GM23338 (cell line): ENCODE measurements around the gene DENND5B. TPM values are rescaled to one million over a fixed set of nuclear protein-coding genes. Genes with fewer than 3 reads are reported as not detected.

Source experiments
- ATAC-seq: fragments of 200-7000 bp; cut with Tn5 transposase; 3 replicates; pipeline ENCODE4 v1.9.1; 2020
- DNase-seq: peaks from one replicate; pipeline ENCODE4 v3.0.0-alpha.2; 2015; ENCODE audit warnings: low spot score
- H2AFZ ChIP-seq: fragments of 200-600 bp; sonication (generic); 2 replicates; pipeline ENCODE4 v1.8.0; 2016; ENCODE audit warnings: antibody characterized with exemption, mild to moderate bottlenecking, moderate library complexity
- H3F3A ChIP-seq: fragments of 200-600 bp; sonication (generic); replicated peaks from 2 replicates; pipeline ENCODE4 v1.8.0; 2017; ENCODE audit warnings: antibody characterized with exemption, mixed run types, low read depth
- H3K27ac ChIP-seq: fragments of 200-600 bp; sonication (generic); 2 replicates; pipeline ENCODE4 v1.6.1; 2016; ENCODE audit warnings: low read depth
- H3K27me3 ChIP-seq: fragments of 200-600 bp; sonication (generic); 2 replicates; pipeline ENCODE4 v1.8.0; 2016; ENCODE audit warnings: mild to moderate bottlenecking, mixed run types, moderate library complexity; ENCODE audit not compliant: insufficient read depth
- H3K36me3 ChIP-seq: fragments of 200-600 bp; sonication (generic); 2 replicates; pipeline ENCODE4 v1.8.0; 2016; ENCODE audit warnings: mild to moderate bottlenecking; ENCODE audit not compliant: insufficient read depth
- H3K4me1 ChIP-seq: fragments of 200-600 bp; sonication (generic); 2 replicates; pipeline ENCODE4 v1.8.0; 2016; ENCODE audit warnings: mild to moderate bottlenecking, moderate library complexity; ENCODE audit not compliant: insufficient read depth
- H3K4me2 ChIP-seq: fragments of 200-600 bp; sonication (generic); 2 replicates; pipeline ENCODE4 v1.7.1; 2017; ENCODE audit warnings: mixed run types
- H3K4me3 ChIP-seq: fragments of 200-600 bp; sonication (generic); 2 replicates; pipeline ENCODE4 v1.6.1; 2016; ENCODE audit warnings: mixed run types
- H3K79me2 ChIP-seq: fragments of 200-600 bp; sonication (generic); replicated peaks from 2 replicates; pipeline ENCODE4 v1.8.0; 2017; ENCODE audit warnings: mild to moderate bottlenecking; ENCODE audit not compliant: insufficient read depth
- H3K9me2 ChIP-seq: fragments of 200-600 bp; sonication (generic); 2 replicates; pipeline ENCODE4 v1.8.0; 2017; ENCODE audit not compliant: insufficient read depth
- H4K20me1 ChIP-seq: fragments of 200-600 bp; sonication (generic); replicated peaks from 2 replicates; pipeline ENCODE4 v1.8.0; 2017; ENCODE audit warnings: mild to moderate bottlenecking; ENCODE audit not compliant: insufficient read depth
- H3K27ac Mint-ChIP-seq: 2 replicates; pipeline ENCODE4 v1.8.0; 2020; ENCODE audit warnings: inconsistent platforms, mild to moderate bottlenecking, moderate library complexity, mixed read lengths
- H3K27me3 Mint-ChIP-seq: 3 replicates; pipeline ENCODE4 v1.8.0; 2022; ENCODE audit warnings: low read depth, mild to moderate bottlenecking, moderate library complexity, mixed read lengths, inconsistent platforms; ENCODE audit not compliant: insufficient read depth, poor library complexity
- H3K36me3 Mint-ChIP-seq: 3 replicates; pipeline ENCODE4 v1.8.0; 2021; ENCODE audit warnings: low read depth, mild to moderate bottlenecking, inconsistent platforms, moderate library complexity, mixed read lengths
- H3K4me1 Mint-ChIP-seq: 3 replicates; pipeline ENCODE4 v1.8.0; 2020; ENCODE audit warnings: mild to moderate bottlenecking, inconsistent platforms, mixed read lengths
- H3K4me3 Mint-ChIP-seq: 3 replicates; pipeline ENCODE4 v1.8.0; 2021; ENCODE audit warnings: moderate library complexity, mild to moderate bottlenecking, inconsistent platforms, mixed read lengths
- H3K9me3 Mint-ChIP-seq: 3 replicates; pipeline ENCODE4 v1.8.0; 2020; ENCODE audit warnings: moderate library complexity, mild to moderate bottlenecking, inconsistent platforms, mixed read lengths
- JUNB ChIP-seq: IDR thresholded peaks from one replicate; pipeline ENCODE4 v1.6.1; 2016; ENCODE audit warnings: antibody characterized with exemption; ENCODE audit not compliant: unreplicated experiment
- NANOG ChIP-seq: IDR thresholded peaks from 2 replicates; pipeline ENCODE4 v1.6.1; 2016; ENCODE audit warnings: antibody characterized with exemption, borderline replicate concordance
- POLR2AphosphoS5 ChIP-seq: IDR thresholded peaks from 2 replicates; pipeline ENCODE4 v1.6.1; 2016; ENCODE audit warnings: antibody characterized with exemption, low read depth
- STAT1 ChIP-seq: IDR thresholded peaks from one replicate; pipeline ENCODE4 v1.6.1; 2016; ENCODE audit warnings: antibody characterized with exemption; ENCODE audit not compliant: unreplicated experiment
- polyA plus RNA-seq: library from polyadenylated mRNA; unstranded; fragments of >200 nt; fragmentation: Nextera tagmentation; extraction: Ambion mirVana; gene quantifications from 2 replicates; pipeline ENCODE4 v1.2.1, GENCODE V29; 2016
- total RNA-seq: library from RNA; depleted of rRNA; stranded (reverse); fragments of >200 nt; shearing (Covaris generic); gene quantifications from 2 replicates; pipeline ENCODE4 v1.2.3, GENCODE V29; 2014
- TF ChIP-seq, protein P1 (sequence below): fragments of 250-450 bp; sonication (Bioruptor Pico); IDR thresholded peaks from 2 replicates; pipeline ENCODE4 v1.5.0; 2020; ENCODE audit warnings: mild to moderate bottlenecking, moderate library complexity

Gene DENND5B
- total and polyA plus RNA-seq, 2 experiments from 2014 or later = 6.5 to 17.2 TPM

DNA sequence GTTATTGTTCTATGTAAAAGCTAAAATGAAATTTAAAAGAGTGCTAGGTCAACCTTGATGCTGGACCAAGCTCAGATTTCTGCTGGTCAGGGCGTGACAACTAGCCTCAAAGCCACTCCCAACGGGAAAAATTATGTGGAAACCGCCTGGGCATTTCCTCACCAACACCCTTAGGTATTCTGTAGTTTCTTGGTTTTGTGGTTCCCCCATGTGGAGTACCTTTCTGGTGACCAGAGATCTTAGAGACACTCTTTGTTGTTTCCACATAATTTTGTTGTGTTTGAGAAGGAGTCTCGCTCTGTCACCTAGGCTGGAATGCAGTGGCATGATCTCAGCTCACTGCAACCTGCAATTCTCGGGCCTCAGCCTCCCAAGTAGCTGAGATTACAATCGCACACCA lies 119.9 kb downstream of the DENND5B start:
- H3K36me3 Mint-ChIP-seq = no peaks in the 10 kb centered on the region; the same call in 2 of the 3 replicates
- H3K36me3 ChIP-seq = no peaks in the 10 kb centered on the region
- no peaks in the 10 kb centered on the region for H3K79me2 ChIP-seq
- H3K9me2 ChIP-seq = peaks cover under 1% of the 10 kb centered on the region; the same call in 1 of the 2 replicates
- H3K27me3 ChIP-seq = no peaks in the 10 kb centered on the region
- no peak overlapping the region for H2AFZ ChIP-seq
- ATAC-seq (no peak), DNase-seq (no peak)
- H3K4me1 ChIP-seq = no peaks in the 10 kb centered on the region
- H3K27ac Mint-ChIP-seq = no peak overlapping the region; the same call in 1 of the 2 replicates
- no peaks in the 10 kb centered on the region for H3K27me3 Mint-ChIP-seq
- H3F3A ChIP-seq = no peaks in the 10 kb centered on the region; the same call in 1 of the 2 replicates
- H3K9me3 Mint-ChIP-seq = no peaks in the 10 kb centered on the region
- no peak for TF ChIP-seq STAT1
- TF ChIP-seq NANOG = no peak
- no peak for TF ChIP-seq JUNB
- TF ChIP-seq POLR2AphosphoS5 = no peak
- no peak overlapping the region for H3K4me2 ChIP-seq
- H3K4me3 Mint-ChIP-seq = no peak overlapping the region
- peaks cover 4% of the 10 kb centered on the region; the same call in 1 of the 3 replicates for H3K4me1 Mint-ChIP-seq
- no peaks in the 10 kb centered on the region for H4K20me1 ChIP-seq
- no peak overlapping the region for H3K4me3 ChIP-seq
- H3K27ac ChIP-seq = 0 out of 2 replicates have a peak overlapping the region, but pooled peaks have one; percentile 57

DNA sequence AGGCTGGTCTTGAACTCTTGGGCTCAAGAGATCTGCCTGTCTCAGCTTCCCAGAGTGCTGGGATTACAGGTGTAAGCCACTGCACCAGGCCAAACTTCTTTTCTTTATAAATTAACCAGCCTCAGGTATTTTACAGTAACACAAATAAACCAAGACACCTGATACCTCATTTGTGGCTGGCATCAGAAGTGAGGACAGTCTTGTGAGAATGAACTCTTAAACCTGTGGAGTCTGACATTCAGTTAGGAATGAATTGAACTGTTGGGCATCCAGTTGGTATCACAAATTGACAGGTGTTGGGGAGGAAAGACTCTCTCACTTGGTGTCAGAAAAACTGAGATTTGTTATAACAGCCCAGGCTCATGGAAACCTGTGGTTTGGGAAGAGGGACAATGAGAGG lies 120.5 kb downstream of the DENND5B start:
- H4K20me1 ChIP-seq = no peaks in the 10 kb centered on the region
- no peaks in the 10 kb centered on the region for H3K4me1 ChIP-seq
- no peak overlapping the region for H3K4me3 ChIP-seq
- no peaks in the 10 kb centered on the region for H3K36me3 ChIP-seq
- Mint-ChIP-seq H3K27ac (no peak overlapping the region), H3K36me3 (peaks cover 2% of the 10 kb centered on the region; the same call in 2 of the 3 replicates), H3K9me3 (no peaks in the 10 kb centered on the region), H3K27me3 (no peaks in the 10 kb centered on the region), H3K4me1 (peaks cover 4% of the 10 kb centered on the region; the same call in 1 of the 3 replicates), H3K4me3 (no peak overlapping the region)
- H3K4me2 ChIP-seq = no peak overlapping the region
- DNase-seq (no peak), ATAC-seq (no peak)
- TF ChIP-seq, protein P1, sequence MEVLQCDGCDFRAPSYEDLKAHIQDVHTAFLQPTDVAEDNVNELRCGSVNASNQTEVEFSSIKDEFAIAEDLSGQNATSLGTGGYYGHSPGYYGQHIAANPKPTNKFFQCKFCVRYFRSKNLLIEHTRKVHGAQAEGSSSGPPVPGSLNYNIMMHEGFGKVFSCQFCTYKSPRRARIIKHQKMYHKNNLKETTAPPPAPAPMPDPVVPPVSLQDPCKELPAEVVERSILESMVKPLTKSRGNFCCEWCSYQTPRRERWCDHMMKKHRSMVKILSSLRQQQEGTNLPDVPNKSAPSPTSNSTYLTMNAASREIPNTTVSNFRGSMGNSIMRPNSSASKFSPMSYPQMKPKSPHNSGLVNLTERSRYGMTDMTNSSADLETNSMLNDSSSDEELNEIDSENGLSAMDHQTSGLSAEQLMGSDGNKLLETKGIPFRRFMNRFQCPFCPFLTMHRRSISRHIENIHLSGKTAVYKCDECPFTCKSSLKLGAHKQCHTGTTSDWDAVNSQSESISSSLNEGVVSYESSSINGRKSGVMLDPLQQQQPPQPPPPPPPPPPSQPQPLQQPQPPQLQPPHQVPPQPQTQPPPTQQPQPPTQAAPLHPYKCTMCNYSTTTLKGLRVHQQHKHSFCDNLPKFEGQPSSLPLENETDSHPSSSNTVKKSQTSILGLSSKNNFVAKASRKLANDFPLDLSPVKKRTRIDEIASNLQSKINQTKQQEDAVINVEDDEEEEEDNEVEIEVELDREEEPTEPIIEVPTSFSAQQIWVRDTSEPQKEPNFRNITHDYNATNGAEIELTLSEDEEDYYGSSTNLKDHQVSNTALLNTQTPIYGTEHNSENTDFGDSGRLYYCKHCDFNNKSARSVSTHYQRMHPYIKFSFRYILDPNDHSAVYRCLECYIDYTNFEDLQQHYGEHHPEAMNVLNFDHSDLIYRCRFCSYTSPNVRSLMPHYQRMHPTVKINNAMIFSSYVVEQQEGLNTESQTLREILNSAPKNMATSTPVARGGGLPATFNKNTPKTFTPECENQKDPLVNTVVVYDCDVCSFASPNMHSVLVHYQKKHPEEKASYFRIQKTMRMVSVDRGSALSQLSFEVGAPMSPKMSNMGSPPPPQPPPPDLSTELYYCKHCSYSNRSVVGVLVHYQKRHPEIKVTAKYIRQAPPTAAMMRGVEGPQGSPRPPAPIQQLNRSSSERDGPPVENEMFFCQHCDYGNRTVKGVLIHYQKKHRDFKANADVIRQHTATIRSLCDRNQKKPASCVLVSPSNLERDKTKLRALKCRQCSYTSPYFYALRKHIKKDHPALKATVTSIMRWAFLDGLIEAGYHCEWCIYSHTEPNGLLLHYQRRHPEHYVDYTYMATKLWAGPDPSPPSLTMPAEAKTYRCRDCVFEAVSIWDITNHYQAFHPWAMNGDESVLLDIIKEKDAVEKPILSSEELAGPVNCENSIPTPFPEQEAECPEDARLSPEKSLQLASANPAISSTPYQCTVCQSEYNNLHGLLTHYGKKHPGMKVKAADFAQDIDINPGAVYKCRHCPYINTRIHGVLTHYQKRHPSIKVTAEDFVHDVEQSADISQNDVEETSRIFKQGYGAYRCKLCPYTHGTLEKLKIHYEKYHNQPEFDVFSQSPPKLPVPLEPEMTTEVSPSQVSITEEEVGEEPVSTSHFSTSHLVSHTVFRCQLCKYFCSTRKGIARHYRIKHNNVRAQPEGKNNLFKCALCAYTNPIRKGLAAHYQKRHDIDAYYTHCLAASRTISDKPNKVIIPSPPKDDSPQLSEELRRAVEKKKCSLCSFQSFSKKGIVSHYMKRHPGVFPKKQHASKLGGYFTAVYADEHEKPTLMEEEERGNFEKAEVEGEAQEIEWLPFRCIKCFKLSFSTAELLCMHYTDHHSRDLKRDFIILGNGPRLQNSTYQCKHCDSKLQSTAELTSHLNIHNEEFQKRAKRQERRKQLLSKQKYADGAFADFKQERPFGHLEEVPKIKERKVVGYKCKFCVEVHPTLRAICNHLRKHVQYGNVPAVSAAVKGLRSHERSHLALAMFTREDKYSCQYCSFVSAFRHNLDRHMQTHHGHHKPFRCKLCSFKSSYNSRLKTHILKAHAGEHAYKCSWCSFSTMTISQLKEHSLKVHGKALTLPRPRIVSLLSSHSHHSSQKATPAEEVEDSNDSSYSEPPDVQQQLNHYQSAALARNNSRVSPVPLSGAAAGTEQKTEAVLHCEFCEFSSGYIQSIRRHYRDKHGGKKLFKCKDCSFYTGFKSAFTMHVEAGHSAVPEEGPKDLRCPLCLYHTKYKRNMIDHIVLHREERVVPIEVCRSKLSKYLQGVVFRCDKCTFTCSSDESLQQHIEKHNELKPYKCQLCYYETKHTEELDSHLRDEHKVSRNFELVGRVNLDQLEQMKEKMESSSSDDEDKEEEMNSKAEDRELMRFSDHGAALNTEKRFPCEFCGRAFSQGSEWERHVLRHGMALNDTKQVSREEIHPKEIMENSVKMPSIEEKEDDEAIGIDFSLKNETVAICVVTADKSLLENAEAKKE (CRISPR knock-in tag) = no peak
- TF ChIP-seq JUNB (no peak), NANOG (no peak)
- no peaks in the 10 kb centered on the region for H3K79me2 ChIP-seq
- no peaks in the 10 kb centered on the region; the same call in 1 of the 2 replicates for H3F3A ChIP-seq
- H3K27ac ChIP-seq = 0 out of 2 replicates have a peak overlapping the region, but pooled peaks have one; percentile 50
- no peak overlapping the region for H2AFZ ChIP-seq
- no peaks in the 10 kb centered on the region for H3K27me3 ChIP-seq
- H3K9me2 ChIP-seq = peaks cover 5% of the 10 kb centered on the region; the same call in 1 of the 2 replicates
